H1 (cell line): ENCODE results near the gene CACNG7. TPM values are rescaled to one million over a fixed set of nuclear protein-coding genes. Genes with fewer than 3 reads are reported as not detected.

Source experiments
- CTCF ChIA-PET: fragments of 300-600 bp; sonication (Branson Sonifier 250); formaldehyde crosslinking; loops from one replicate; lab custom pipeline; 2021; ENCODE audit not compliant: partially characterized antibody; lab: Charles Lee
- POLR2A ChIA-PET: fragments of 300-600 bp; sonication (Branson Sonifier 250); formaldehyde crosslinking; loops from one replicate; lab custom pipeline; 2021; ENCODE audit warnings: inconsistent platforms; ENCODE audit not compliant: partially characterized antibody; lab: Charles Lee
- DNase-seq, 2 experiments: peaks; one replicate each; pipeline versions ENCODE4 v3.0.0 to v3.0.0-alpha.2; 2010 to 2022; ENCODE audit warnings: low spot score in 2 of 2, low read depth in 1 of 2, mixed read lengths in 1 of 2
- FAIRE-seq: peaks from 2 replicates; lab custom pipeline; 2011; peaks lifted over from hg19 to GRCh38; lab: Jason Lieb, UNC
- H2AFZ ChIP-seq: 2 replicates; pipeline ENCODE4 v1.8.1; 2012; ENCODE audit warnings: low read length, inconsistent platforms
- H2AK5ac ChIP-seq: 2 replicates; pipeline ENCODE4 v1.6.1; 2013; ENCODE audit warnings: low read depth, low read length
- H2BK120ac ChIP-seq: replicated peaks from 2 replicates; pipeline ENCODE3; 2013; ENCODE audit warnings: low read depth, low read length, inconsistent platforms
- H2BK12ac ChIP-seq: 2 replicates; pipeline ENCODE4 v1.6.1; 2013; ENCODE audit warnings: low read depth, low read length
- H2BK15ac ChIP-seq: 2 replicates; pipeline ENCODE4 v1.6.1; 2013; ENCODE audit warnings: low read length
- H2BK20ac ChIP-seq: 2 replicates; pipeline ENCODE4 v1.6.1; 2013; ENCODE audit warnings: low read length
- H2BK5ac ChIP-seq: 2 replicates; pipeline ENCODE4 v1.6.1; 2013; ENCODE audit warnings: low read depth, low read length
- H3K14ac ChIP-seq: 2 replicates; pipeline ENCODE4 v1.6.1; 2013; ENCODE audit warnings: inconsistent platforms; ENCODE audit not compliant: insufficient read length
- H3K18ac ChIP-seq: 2 replicates; pipeline ENCODE4 v1.6.1; 2013; ENCODE audit warnings: low read length; ENCODE audit errors: extremely low read depth
- H3K23ac ChIP-seq: 2 replicates; pipeline ENCODE4 v1.6.1; 2013; ENCODE audit warnings: inconsistent platforms; ENCODE audit not compliant: insufficient read length
- H3K23me2 ChIP-seq: 2 replicates; pipeline ENCODE4 v1.6.1; 2013; ENCODE audit warnings: low read depth, low read length
- H3K27ac ChIP-seq: 2 replicates; pipeline ENCODE4 v1.6.1; 2011; ENCODE audit warnings: low read depth, low read length, inconsistent platforms
- H3K27me3 ChIP-seq, 4 experiments: replicated peaks in 1 of 4; 1 replicate in 1 of 4; 2 replicates in 3 of 4; pipeline versions ENCODE4 v1.6.1 to v1.8.1; 2011 to 2013; ENCODE audit warnings: low read length in 3 of 4, mild to moderate bottlenecking in 3 of 4, inconsistent platforms in 2 of 4, mixed read lengths in 2 of 4, moderate library complexity in 1 of 4; ENCODE audit not compliant: control insufficient read depth in 3 of 4, insufficient read depth in 3 of 4; ENCODE audit errors: extremely low read depth in 1 of 4
- H3K36me3 ChIP-seq, 4 experiments: 2 replicates each; pipeline versions ENCODE4 v1.6.1 to v1.8.1; 2011 to 2013; ENCODE audit warnings: mild to moderate bottlenecking in 4 of 4, low read length in 3 of 4, moderate library complexity in 2 of 4, control low read depth in 1 of 4, inconsistent platforms in 1 of 4; ENCODE audit not compliant: insufficient read depth in 4 of 4, control insufficient read depth in 2 of 4
- H3K4ac ChIP-seq: replicated peaks from 2 replicates; pipeline ENCODE3; 2013; ENCODE audit warnings: low read length, low read depth, mixed read lengths, inconsistent platforms; ENCODE audit not compliant: insufficient read length
- H3K4me1 ChIP-seq, 4 experiments: replicated peaks in 1 of 4; 1 replicate in 1 of 4; 2 replicates in 3 of 4; pipeline versions ENCODE4 v1.6.1 to v1.8.1; 2011 to 2013; ENCODE audit warnings: low read length in 3 of 4, inconsistent platforms in 2 of 4, mixed read lengths in 1 of 4; ENCODE audit not compliant: insufficient read depth in 4 of 4, control insufficient read depth in 3 of 4
- H3K4me2 ChIP-seq, 2 experiments: 2 replicates each; pipeline versions ENCODE4 v1.6.1 to v1.8.1; 2011 to 2013; ENCODE audit warnings: low read depth in 2 of 2, low read length in 2 of 2, control low read depth in 1 of 2, inconsistent platforms in 1 of 2, mild to moderate bottlenecking in 1 of 2; ENCODE audit not compliant: insufficient read depth in 1 of 2
- H3K4me3 ChIP-seq, 4 experiments: fragments of 200-600, 300-600 bp in 1 of 4; sonication (generic), shearing (Covaris generic), sonication (Bioruptor Twin) in 1 of 4; 2 replicates each; pipeline versions ENCODE4 v1.5.1 to v1.8.1; 2011 to 2016; ENCODE audit warnings: low read length in 4 of 4, low read depth in 3 of 4, control low read depth in 2 of 4, inconsistent platforms in 2 of 4, mild to moderate bottlenecking in 2 of 4, mixed read lengths in 1 of 4, moderate library complexity in 1 of 4; ENCODE audit not compliant: insufficient read depth in 2 of 4; ENCODE audit errors: extremely low read depth in 1 of 4
- H3K56ac ChIP-seq: replicated peaks from 2 replicates; pipeline ENCODE3; 2013; ENCODE audit warnings: low read depth, mild to moderate bottlenecking, mixed read lengths, low read length, inconsistent platforms; ENCODE audit not compliant: insufficient read length
- H3K79me1 ChIP-seq: 2 replicates; pipeline ENCODE4 v1.6.1; 2013; ENCODE audit warnings: low read depth, low read length, control low read depth
- H3K79me2 ChIP-seq, 2 experiments: 2 replicates each; pipeline versions ENCODE4 v1.6.1 to v1.8.1; 2012 to 2013; ENCODE audit warnings: low read length in 2 of 2, mild to moderate bottlenecking in 2 of 2, inconsistent platforms in 1 of 2; ENCODE audit not compliant: insufficient read depth in 2 of 2, control insufficient read depth in 1 of 2
- H3K9ac ChIP-seq, 4 experiments: replicated peaks in 1 of 4; 1 replicate in 1 of 4; 2 replicates in 3 of 4; pipeline versions ENCODE4 v1.6.1 to v1.8.1; 2011 to 2013; ENCODE audit warnings: low read depth in 3 of 4, low read length in 3 of 4, control low read depth in 2 of 4, mild to moderate bottlenecking in 2 of 4, moderate library complexity in 2 of 4, inconsistent platforms in 1 of 4; ENCODE audit errors: extremely low read depth in 1 of 4
- H3K9me3 ChIP-seq, 2 experiments: 2 replicates each; pipeline versions ENCODE4 v1.6.1 to v1.8.1; 2012 to 2013; ENCODE audit warnings: mild to moderate bottlenecking in 2 of 2, moderate library complexity in 2 of 2, control low read depth in 1 of 2, inconsistent platforms in 1 of 2, low read depth in 1 of 2, low read length in 1 of 2, mixed read lengths in 1 of 2; ENCODE audit not compliant: insufficient read depth in 2 of 2
- H4K20me1 ChIP-seq, 2 experiments: replicated peaks in 1 of 2; 2 replicates each; pipeline versions ENCODE3 to v1.8.1; 2011 to 2013; ENCODE audit warnings: inconsistent platforms in 2 of 2, low read length in 2 of 2, mild to moderate bottlenecking in 1 of 2; ENCODE audit not compliant: insufficient read depth in 2 of 2, control insufficient read depth in 1 of 2
- H4K5ac ChIP-seq: 2 replicates; pipeline ENCODE4 v1.6.1; 2013; ENCODE audit warnings: low read length, low read depth, mixed read lengths, inconsistent platforms; ENCODE audit not compliant: insufficient read length
- H4K8ac ChIP-seq: 2 replicates; pipeline ENCODE4 v1.8.0; 2013; ENCODE audit warnings: mild to moderate bottlenecking, moderate library complexity, low read length, inconsistent platforms; ENCODE audit not compliant: insufficient read depth; ENCODE audit errors: extremely low read depth
- H4K91ac ChIP-seq: replicated peaks from 2 replicates; pipeline ENCODE3; 2013; ENCODE audit warnings: low read length, mixed read lengths, inconsistent platforms; ENCODE audit not compliant: insufficient read length
- ATF3 ChIP-seq: IDR thresholded peaks from 2 replicates; pipeline ENCODE4 v1.6.1; 2011; ENCODE audit warnings: low read depth, mild to moderate bottlenecking, low read length; ENCODE audit not compliant: insufficient read depth
- CREB1 ChIP-seq: IDR thresholded peaks from 2 replicates; pipeline ENCODE4 v1.6.1; 2012; ENCODE audit warnings: inconsistent platforms
- GABPA ChIP-seq: IDR thresholded peaks from 2 replicates; pipeline ENCODE4 v1.6.1; 2011; ENCODE audit warnings: mild to moderate bottlenecking, low read length, moderate library complexity, borderline replicate concordance; ENCODE audit not compliant: insufficient read depth
- KDM1A ChIP-seq: fragments of 200-600, 300-600 bp; sonication (generic); IDR thresholded peaks from 2 replicates; pipeline ENCODE4 v1.7.1; 2016; ENCODE audit warnings: mild to moderate bottlenecking, low read length, borderline replicate concordance
- KDM4A ChIP-seq: IDR thresholded peaks from one replicate; pipeline ENCODE4 v1.7.1; 2012; ENCODE audit warnings: low read depth, mild to moderate bottlenecking, moderate library complexity, low read length, inconsistent platforms; ENCODE audit not compliant: severe bottlenecking
- POLR2AphosphoS5 ChIP-seq: IDR thresholded peaks from 2 replicates; pipeline ENCODE4 v1.6.1; 2011; ENCODE audit warnings: low read depth, low read length
- RFX5 ChIP-seq: IDR thresholded peaks from 2 replicates; pipeline ENCODE4 v1.6.1; 2011; ENCODE audit warnings: low read depth, low read length, improper control_type of control experiment, borderline replicate concordance
- SP2 ChIP-seq: IDR thresholded peaks from 2 replicates; pipeline ENCODE4 v1.6.1; 2012; ENCODE audit warnings: mild to moderate bottlenecking, low read length, inconsistent platforms
- WGBS, 2 experiments: shearing (Covaris generic) in 1 of 2; methylation state at CpG; one replicate each; pipeline versions ENCODE4 v1.1.6 to v1.1.7; 2013 to 2015; ENCODE audit warnings: low lambda C conversion rate in 2 of 2, mixed read lengths in 2 of 2, inconsistent platforms in 1 of 2, low coverage in 1 of 2, missing lambda C conversion rate in 1 of 2; ENCODE audit not compliant: insufficient replicate concordance in 2 of 2, insufficient coverage in 1 of 2, insufficient read length in 1 of 2; ENCODE audit errors: extremely low coverage in 1 of 2, missing lambda C conversion rate in 1 of 2; 5-methylcytosine and 5-hydroxymethylcytosine counted together
- polyA plus RNA-seq, 7 experiments: library from polyadenylated mRNA; depleted of rRNA in 3 of 7; stranded (reverse) in 5 of 7; unstranded in 2 of 7; fragments of >200 nt in 5 of 7; fragments of 200-250 nt in 2 of 7; gene quantifications; 1 replicate in 5 of 7; 2 replicates in 1 of 7; 4 replicates in 1 of 7; pipeline versions ENCODE4 v1.2.1 to v1.2.3, GENCODE V29; 2011 to 2013; ENCODE audit warnings: missing spikeins in 2 of 7, mixed read lengths in 2 of 7
- total RNA-seq: library from RNA; stranded (reverse); fragmentation: NEBNext Ultra II Directional; extraction: Animal tissue kit (Norgen Biotek cat#: 25700); gene quantifications from 2 replicates; pipeline ENCODE4 v1.2.1, GENCODE V29; 2021

CACNG7 gene
- total and polyA plus RNA-seq, 2 of the 8 experiments (the other 6 are each of a cell fraction or from before 2014, with no cell fraction given): 28.9 to 69.8 TPM

- Histone ChIP-seq H2AFZ (no peak overlapping the region), H3K27me3 (no peaks in the 10 kb centered on the region), H2BK5ac (no peak overlapping the region), H2BK120ac (no peak overlapping the region), H2BK15ac (no peak overlapping the region), H2BK20ac (no peak overlapping the region), H3K14ac (no peak overlapping the region), H3K36me3 (no peaks in the 10 kb centered on the region; a peak in 1 of 8 replicates), H3K9me3 (no peaks in the 10 kb centered on the region), H4K8ac (no peak overlapping the region), H4K20me1 (no peaks in the 10 kb centered on the region), H2AK5ac (no peak overlapping the region), H3K27ac (no peak overlapping the region), H3K4ac (no peak overlapping the region), H3K9ac (no peak overlapping the region), H3K23me2 (peaks cover 9% of the 10 kb centered on the region), H3K18ac (no peak overlapping the region), H4K5ac (no peak overlapping the region), H3K4me2 (no peak overlapping the region), H2BK12ac (no peak overlapping the region), H4K91ac (no peak overlapping the region), H3K4me3 (no peak overlapping the region), H3K4me1 (peaks cover 5 to 17% (median 14%) of the 10 kb centered on the region in 4 experiments; a peak in 5 of 7 replicates), H3K56ac (no peak overlapping the region), H3K23ac (no peak overlapping the region), H3K79me1 (no peaks in the 10 kb centered on the region), H3K79me2 (no peaks in the 10 kb centered on the region)
- no peak for FAIRE-seq
- no peak for TF ChIP-seq SP2
- TF ChIP-seq RFX5: no peak
- TF ChIP-seq ATF3: no peak
- TF ChIP-seq GABPA: no peak
- peak; percentile 56; the same call in 1 of the 2 replicates for TF ChIP-seq KDM1A
- no peak for TF ChIP-seq POLR2AphosphoS5
- TF ChIP-seq CREB1: no peak
- no peak for TF ChIP-seq KDM4A
- CTCF ChIA-PET: interaction anchor here (1.0 to 3.1 kb wide), 5 partner anchors 9 to 71 kb away, joined by 3 to 12 read pairs (median 4); no protein-coding TSS in a partner anchor
- WGBS, 2 experiments: 92% methylated on average over 8 of the region's 8 CpGs; no CpG with 5 or more reads in 1 of the 2 experiments
- no peak for DNase-seq
- POLR2A ChIA-PET: interaction anchor here (1.2 kb wide), 1 partner anchor 31 kb away, joined by 4 read pairs; no protein-coding TSS in a partner anchor
Measured at GRCh38 chr19:53953383-53953782, 44.3 kb downstream of the CACNG7 start.
